Thoracic aorta (tissue), 2 donors: ENCODE data around the gene RRP15. TPM values are rescaled to one million over a fixed set of nuclear protein-coding genes. Genes with fewer than 3 reads are reported as not detected.

Source experiments
- ATAC-seq: fragments of 150-250 bp; one replicate; pipeline ENCODE4 v1.8.0; 2017; ENCODE audit warnings: low read depth; ENCODE audit not compliant: insufficient number of reproducible peaks, low FRiP score
- DNase-seq: peaks from one replicate; pipeline ENCODE4 v3.0.0-alpha.2; 2020; ENCODE audit warnings: low spot score
- H3K27ac ChIP-seq, 2 donors: fragments of 200-600 bp; sonication (generic); 1 replicate in 1 of 2; 2 replicates in 1 of 2; pipeline ENCODE4 v1.5.1; 2016; ENCODE audit warnings: mild to moderate bottlenecking in 2 of 2, moderate library complexity in 2 of 2
- H3K27me3 ChIP-seq: fragments of 200-600 bp; sonication (generic); replicated peaks from 2 replicates; pipeline ENCODE4 v1.6.0; 2016; ENCODE audit warnings: mild to moderate bottlenecking; ENCODE audit not compliant: insufficient read depth
- H3K36me3 ChIP-seq: fragments of 200-600 bp; sonication (generic); one replicate; pipeline ENCODE4 v1.5.1; 2016
- H3K4me1 ChIP-seq, 2 donors: fragments of 200-600 bp; sonication (generic); 1 replicate in 1 of 2; 2 replicates in 1 of 2; pipeline versions ENCODE4 v1.5.1 to v1.6.0; 2016; ENCODE audit warnings: low read depth in 2 of 2, mild to moderate bottlenecking in 1 of 2; ENCODE audit not compliant: control insufficient read depth in 1 of 2
- H3K4me3 ChIP-seq: fragments of 200-600 bp; sonication (generic); 2 replicates; pipeline ENCODE4 v1.5.1; 2016; ENCODE audit warnings: mild to moderate bottlenecking
- H3K9me3 ChIP-seq: fragments of 200-600 bp; sonication (generic); 2 replicates; pipeline ENCODE4 v1.5.1; 2016
- total RNA-seq, 2 donors: library from RNA; depleted of rRNA; stranded (reverse); fragments of >200 nt; gene quantifications; one replicate each; pipeline versions ENCODE4 v1.1.0 to v1.2.3, GENCODE V29; 2016
- TF ChIP-seq, protein P1 (sequence below): fragments of 200-600 bp; sonication (generic); IDR thresholded peaks from one replicate; pipeline ENCODE4 v1.5.1; 2019; ENCODE audit warnings: antibody characterized with exemption

Gene RRP15
- total RNA-seq, 2 donors from 2014 or later = 2.2 to 14.3 TPM

- Histone ChIP-seq H3K9me3 (no peaks in the 10 kb centered on the region), H3K4me3 (peak overlapping the region; percentile 83), H3K27me3 (no peaks in the 10 kb centered on the region), H3K4me1 (peaks cover 28 to 37% of the 10 kb centered on the region in 2 donors), H3K27ac (peak overlapping the region; percentile 78 to 86), H3K36me3 (no peaks in the 10 kb centered on the region)
- ATAC-seq (no peak), DNase-seq (no peak)
- TF ChIP-seq, protein P1, sequence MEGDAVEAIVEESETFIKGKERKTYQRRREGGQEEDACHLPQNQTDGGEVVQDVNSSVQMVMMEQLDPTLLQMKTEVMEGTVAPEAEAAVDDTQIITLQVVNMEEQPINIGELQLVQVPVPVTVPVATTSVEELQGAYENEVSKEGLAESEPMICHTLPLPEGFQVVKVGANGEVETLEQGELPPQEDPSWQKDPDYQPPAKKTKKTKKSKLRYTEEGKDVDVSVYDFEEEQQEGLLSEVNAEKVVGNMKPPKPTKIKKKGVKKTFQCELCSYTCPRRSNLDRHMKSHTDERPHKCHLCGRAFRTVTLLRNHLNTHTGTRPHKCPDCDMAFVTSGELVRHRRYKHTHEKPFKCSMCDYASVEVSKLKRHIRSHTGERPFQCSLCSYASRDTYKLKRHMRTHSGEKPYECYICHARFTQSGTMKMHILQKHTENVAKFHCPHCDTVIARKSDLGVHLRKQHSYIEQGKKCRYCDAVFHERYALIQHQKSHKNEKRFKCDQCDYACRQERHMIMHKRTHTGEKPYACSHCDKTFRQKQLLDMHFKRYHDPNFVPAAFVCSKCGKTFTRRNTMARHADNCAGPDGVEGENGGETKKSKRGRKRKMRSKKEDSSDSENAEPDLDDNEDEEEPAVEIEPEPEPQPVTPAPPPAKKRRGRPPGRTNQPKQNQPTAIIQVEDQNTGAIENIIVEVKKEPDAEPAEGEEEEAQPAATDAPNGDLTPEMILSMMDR = no peak
These were observed 62.9 kb downstream of the RRP15 start for GRCh38 chr1:218347723-218348627.

DNA sequence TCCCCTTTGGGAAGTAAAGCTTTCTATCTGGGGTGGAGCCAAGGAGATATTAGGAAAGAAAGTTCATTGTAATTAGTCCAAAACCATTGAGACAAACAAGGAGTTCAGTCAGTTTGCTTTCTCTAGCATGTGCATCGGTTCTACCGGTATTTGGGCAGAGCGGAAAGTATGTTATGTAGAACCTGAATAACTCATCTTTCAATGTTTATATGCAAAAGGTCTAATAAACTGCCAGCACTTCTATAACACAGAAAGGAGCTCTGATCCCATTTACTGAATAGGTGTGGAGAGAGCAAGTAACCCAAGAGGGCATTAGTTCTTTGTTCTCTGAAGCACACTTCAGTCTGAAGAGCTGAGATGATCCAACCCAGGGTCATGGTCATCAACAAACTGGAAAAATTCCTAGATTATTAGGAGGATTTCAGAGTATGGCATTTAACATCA lies 63.6 kb downstream of the RRP15 start:
- H3K4me1 ChIP-seq = peaks cover 28 to 43% of the 10 kb centered on the region in 2 donors
- no peak for DNase-seq

DNA sequence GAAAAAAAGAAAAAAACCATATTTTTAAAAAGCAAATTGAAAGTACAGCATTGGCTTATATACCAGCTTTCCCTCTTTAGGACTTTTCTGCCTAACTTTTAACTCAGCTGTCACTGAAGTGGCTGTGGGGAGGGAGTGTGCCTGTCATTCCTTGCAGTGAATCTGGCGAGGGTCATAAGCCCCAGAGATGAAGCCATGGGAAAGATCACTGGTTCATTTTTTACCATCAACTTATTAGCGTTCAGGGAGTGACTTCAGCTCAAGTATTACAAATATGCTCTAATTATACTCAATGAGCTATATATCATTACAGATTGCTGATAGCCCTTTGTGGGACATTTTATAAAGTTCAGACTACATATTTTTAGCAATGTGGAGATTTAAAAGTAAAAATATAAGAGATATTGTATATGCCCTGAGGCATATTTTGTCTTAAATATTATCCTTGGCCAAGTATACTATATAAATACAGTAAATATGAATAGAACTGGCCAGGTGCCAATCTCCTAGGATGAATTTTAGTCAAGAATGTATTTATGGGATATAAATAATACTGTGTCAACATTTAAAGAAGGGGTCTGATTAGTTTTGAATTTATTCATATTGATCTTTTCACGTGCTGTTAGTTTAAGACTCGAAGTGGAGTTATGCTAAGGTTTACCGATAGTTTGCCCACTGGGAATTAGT lies 64.4 kb downstream of the RRP15 start:
- Histone ChIP-seq H3K27me3 (no peaks in the 10 kb centered on the region), H3K27ac (peak overlapping the region; percentile 78 to 86), H3K36me3 (no peaks in the 10 kb centered on the region), H3K4me3 (peak overlapping the region; percentile 83), H3K9me3 (no peaks in the 10 kb centered on the region), H3K4me1 (peaks cover 28 to 44% of the 10 kb centered on the region in 2 donors)
- no peak for ATAC-seq
- DNase-seq = no peak
- TF ChIP-seq, protein P1 = no peak

More for the DNA sequence above, 63.6 kb downstream of the RRP15 start:
- no peaks in the 10 kb centered on the region for H3K36me3 ChIP-seq
- TF ChIP-seq, protein P1 = no peak
- no peaks in the 10 kb centered on the region for H3K9me3 ChIP-seq
- H3K4me3 ChIP-seq = peak overlapping the region; percentile 83
- H3K27ac ChIP-seq = peak overlapping the region; percentile 78 to 86
- no peaks in the 10 kb centered on the region for H3K27me3 ChIP-seq
- no peak for ATAC-seq

DNA sequence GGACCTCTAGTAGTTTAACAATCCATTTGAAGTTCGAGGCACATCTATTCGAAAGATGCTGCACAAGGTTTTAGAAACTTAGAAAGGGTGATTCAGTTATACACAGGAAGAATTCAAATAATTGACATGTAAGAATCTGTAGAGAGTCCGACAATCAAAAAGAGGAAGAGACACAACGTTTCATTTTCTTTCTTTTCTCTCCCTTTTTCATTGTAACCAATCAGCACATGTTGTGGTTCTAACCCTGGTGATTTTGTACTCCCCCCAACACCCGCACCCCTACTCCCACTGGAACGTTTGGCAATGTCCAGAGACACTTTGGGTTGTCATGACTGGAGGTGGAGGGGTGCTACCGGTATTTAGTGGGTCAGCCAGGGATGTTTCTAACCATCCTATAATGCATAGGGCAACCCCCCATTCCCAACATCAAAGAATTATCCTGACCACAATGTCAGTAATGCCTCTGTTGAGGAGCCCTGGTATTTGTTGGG lies 65.0 kb downstream of the RRP15 start:
- H3K4me1 ChIP-seq = peaks cover 28 to 44% of the 10 kb centered on the region in 2 donors
- DNase-seq = no peak
- no peaks in the 10 kb centered on the region for H3K36me3 ChIP-seq
- peak overlapping the region; percentile 83 for H3K4me3 ChIP-seq
- ATAC-seq = no peak
- peak overlapping the region; percentile 78 to 79 for H3K27ac ChIP-seq
- H3K27me3 ChIP-seq = no peaks in the 10 kb centered on the region
- TF ChIP-seq, protein P1 = no peak
- no peaks in the 10 kb centered on the region for H3K9me3 ChIP-seq

- Histone ChIP-seq H3K4me3 (peak overlapping the region; percentile 83), H3K36me3 (no peaks in the 10 kb centered on the region), H3K27me3 (no peaks in the 10 kb centered on the region), H3K27ac (peak overlapping the region; percentile 78 to 79), H3K4me1 (peaks cover 28 to 44% of the 10 kb centered on the region in 2 donors), H3K9me3 (no peaks in the 10 kb centered on the region)
- ATAC-seq (no peak), DNase-seq (no peak)
- TF ChIP-seq, protein P1 = no peak
These were observed 65.7 kb downstream of the RRP15 start for GRCh38 chr1:218350801-218351266.
